Right atrium auricular region (tissue), 2 donors: ENCODE measurements around the gene B3GALT6. TPM values are rescaled to one million over a fixed set of nuclear protein-coding genes. Genes with fewer than 3 reads are reported as not detected.

Experiments
- DNase-seq: peaks from one replicate; pipeline ENCODE4 v3.0.0-alpha.2; 2019; ENCODE audit warnings: low spot score
- H3K27ac ChIP-seq, 2 donors: fragments of 200-600 bp; sonication (generic); 1 replicate in 1 of 2; 2 replicates in 1 of 2; pipeline ENCODE4 v1.5.1; 2016 to 2019
- H3K27me3 ChIP-seq, 2 donors: fragments of 200-600 bp; sonication (generic); one replicate each; pipeline versions ENCODE4 v1.5.1 to v1.6.0; 2017 to 2019
- H3K36me3 ChIP-seq: fragments of 200-600 bp; sonication (generic); one replicate; pipeline ENCODE4 v1.5.1; 2016
- H3K4me1 ChIP-seq, 2 donors: fragments of 200-600 bp; sonication (generic); one replicate each; pipeline versions ENCODE4 v1.5.1 to v1.6.0; 2017 to 2019
- H3K4me3 ChIP-seq, 2 donors: fragments of 200-600 bp; sonication (generic); 1 replicate in 1 of 2; 2 replicates in 1 of 2; pipeline ENCODE4 v1.5.1; 2017 to 2019; ENCODE audit warnings: mild to moderate bottlenecking in 1 of 2, moderate library complexity in 1 of 2
- H3K9me3 ChIP-seq, 2 donors: fragments of 200-600 bp; sonication (generic); one replicate each; pipeline ENCODE4 v1.5.1; 2019
- CTCF ChIP-seq, 2 donors: fragments of 200-600 bp; sonication (generic); IDR thresholded peaks; one replicate each; pipeline ENCODE4 v1.5.1; 2019; ENCODE audit warnings: antibody characterized with exemption in 2 of 2
- total RNA-seq, 2 donors: library from RNA; depleted of rRNA; stranded (reverse); fragments of >200 nt; gene quantifications; one replicate each; pipeline ENCODE4 v1.1.0, GENCODE V29; 2016

B3GALT6 gene
- total RNA-seq, 2 donors from 2014 or later, result 16.1 to 19.7 TPM

DNA sequence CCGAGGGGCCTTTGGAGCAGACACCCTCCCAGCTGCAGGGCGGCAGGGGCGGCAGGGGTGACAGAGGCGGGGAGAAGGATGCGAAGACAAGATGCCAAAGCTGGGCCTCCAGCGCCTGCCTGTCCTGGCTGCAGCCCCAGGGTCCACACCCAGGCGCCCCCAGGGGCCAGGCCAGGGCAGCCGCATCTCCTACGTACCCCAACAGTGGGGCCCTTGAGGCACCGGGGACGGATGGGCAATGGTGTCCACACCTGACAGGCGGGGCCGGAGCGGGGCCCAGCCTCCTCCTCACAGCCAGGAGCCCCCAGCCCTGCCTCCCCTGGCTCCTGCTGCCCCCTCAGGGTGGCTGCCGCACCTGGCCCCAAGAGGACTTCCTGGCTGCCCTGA, 7.2 kb downstream of the B3GALT6 start:
- DNase-seq, result no peak

DNA sequence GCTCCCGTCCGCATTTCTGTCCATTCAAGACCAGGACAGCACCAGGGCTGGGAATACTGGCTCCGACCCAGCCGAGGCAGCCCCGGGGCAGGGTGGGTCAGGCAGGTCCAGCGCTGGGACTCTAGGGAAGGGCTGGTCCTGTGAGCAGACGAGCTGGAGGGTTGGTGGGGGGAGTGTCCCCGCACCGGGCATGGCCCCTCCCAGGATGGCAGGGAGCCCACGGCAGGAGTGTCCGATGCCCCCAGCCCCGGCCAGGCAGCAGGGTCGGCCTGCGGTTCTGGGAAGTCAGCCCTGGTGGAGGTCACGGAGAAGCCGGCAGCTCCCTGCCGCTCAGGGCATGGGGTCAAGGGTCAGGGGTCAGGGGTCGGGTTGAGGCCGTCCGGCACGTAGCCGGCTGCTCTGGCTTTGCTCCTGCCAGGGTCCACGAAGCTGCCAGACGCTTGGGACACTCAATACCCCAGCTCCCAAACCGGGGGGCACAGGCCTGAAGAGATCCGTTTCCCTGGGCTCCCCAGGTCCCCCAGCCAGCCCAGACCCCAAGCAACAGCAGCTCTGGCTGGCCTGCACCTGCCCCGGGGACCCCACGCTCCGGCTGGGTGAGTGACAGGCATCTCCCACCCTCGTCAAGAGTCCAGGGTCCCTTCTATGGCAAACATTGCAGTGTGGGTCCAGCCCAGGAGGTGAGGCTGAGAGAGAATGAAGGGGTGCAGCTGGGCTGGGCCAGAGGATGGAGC, 7.7 kb downstream of the B3GALT6 start:
- Histone ChIP-seq H3K27me3 (peaks cover 0 to 7% of the 10 kb centered on the region in 2 donors), H3K27ac (no peak overlapping the region), H3K4me3 (no peak overlapping the region), H3K36me3 (no peaks in the 10 kb centered on the region), H3K9me3 (no peaks in the 10 kb centered on the region), H3K4me1 (peaks cover 0 to 7% of the 10 kb centered on the region in 2 donors)
- TF ChIP-seq CTCF (IDR thresholded peaks at IDR 0.05), result no peak
- no peak for DNase-seq

More for the DNA sequence above, 7.2 kb downstream of the B3GALT6 start:
- no peak overlapping the region for H3K4me3 ChIP-seq
- H3K27ac ChIP-seq, result no peak overlapping the region
- H3K9me3 ChIP-seq, result no peaks in the 10 kb centered on the region
- H3K4me1 ChIP-seq, result peaks cover 0 to 7% of the 10 kb centered on the region in 2 donors
- TF ChIP-seq CTCF (IDR thresholded peaks at IDR 0.05), result no peak
- H3K27me3 ChIP-seq, result peaks cover 0 to 7% of the 10 kb centered on the region in 2 donors
- H3K36me3 ChIP-seq, result no peaks in the 10 kb centered on the region

GRCh38 chr1:1240348-1240732, 8.3 kb downstream of the B3GALT6 start:
- no peak overlapping the region for H3K27ac ChIP-seq
- H3K4me1 ChIP-seq, result peaks cover 0 to 7% of the 10 kb centered on the region in 2 donors
- H3K9me3 ChIP-seq, result no peaks in the 10 kb centered on the region
- peaks cover 0 to 8% of the 10 kb centered on the region in 2 donors for H3K27me3 ChIP-seq
- H3K36me3 ChIP-seq, result no peaks in the 10 kb centered on the region
- no peak for DNase-seq
- no peak for TF ChIP-seq CTCF (IDR thresholded peaks at IDR 0.05)
- no peak overlapping the region for H3K4me3 ChIP-seq

- no peak for DNase-seq
- no peaks in the 10 kb centered on the region for H3K9me3 ChIP-seq
- no peak overlapping the region for H3K4me3 ChIP-seq
- H3K27me3 ChIP-seq, result peaks cover 4 to 11% of the 10 kb centered on the region in 2 donors
- no peaks in the 10 kb centered on the region for H3K36me3 ChIP-seq
- H3K4me1 ChIP-seq, result peaks cover 0 to 9% of the 10 kb centered on the region in 2 donors
- H3K27ac ChIP-seq, result no peak overlapping the region
- TF ChIP-seq CTCF (IDR thresholded peaks at IDR 0.05), result no peak
Measured at GRCh38 chr1:1240822-1241587, 9.0 kb downstream of the B3GALT6 start.

DNA sequence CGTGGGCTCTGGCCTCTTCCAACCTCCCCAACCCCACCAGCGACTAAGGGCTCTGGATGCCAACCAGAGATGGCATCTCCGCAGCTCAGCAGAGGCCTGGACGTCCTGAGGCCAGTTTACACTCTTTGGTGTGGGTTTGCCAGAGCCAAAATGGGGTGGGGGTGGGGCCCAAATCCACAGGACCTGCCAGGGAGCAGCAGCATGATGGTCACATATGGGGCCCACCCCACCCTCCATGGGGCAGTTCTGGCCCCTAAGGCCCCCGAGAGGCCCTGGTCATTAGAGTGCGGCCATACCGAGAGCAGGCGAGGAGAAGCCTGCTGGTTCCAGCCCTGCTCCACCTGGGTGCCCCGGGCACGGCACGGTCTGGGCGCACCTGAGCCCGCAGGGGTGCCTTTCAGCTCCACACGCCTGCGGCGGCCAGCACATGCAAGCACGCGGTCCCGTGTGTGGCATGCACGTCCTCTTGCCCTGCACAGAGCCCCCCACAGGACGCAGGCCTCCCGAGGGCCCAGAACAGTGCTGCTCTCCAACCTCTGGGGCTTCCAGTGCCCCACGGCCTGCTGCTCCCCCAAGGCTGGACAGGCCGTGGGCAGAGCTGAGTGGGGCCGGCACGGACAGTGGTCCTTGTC, 9.7 kb downstream of the B3GALT6 start:
- H3K4me3 ChIP-seq, result no peak overlapping the region
- TF ChIP-seq CTCF (IDR thresholded peaks at IDR 0.05), result no peak

More for the DNA sequence above, 9.7 kb downstream of the B3GALT6 start:
- H3K27me3 ChIP-seq, result peaks cover 8 to 11% of the 10 kb centered on the region in 2 donors
- peaks cover 0 to 16% of the 10 kb centered on the region in 2 donors for H3K4me1 ChIP-seq
- H3K36me3 ChIP-seq, result no peaks in the 10 kb centered on the region
- H3K9me3 ChIP-seq, result no peaks in the 10 kb centered on the region
- DNase-seq, result no peak
- no peak overlapping the region for H3K27ac ChIP-seq
